ENCODE data around the gene KLHL13. TPM values are rescaled to one million over a fixed set of nuclear protein-coding genes. Genes with fewer than 3 reads are reported as not detected.

The KLHL13 gene, protein sequence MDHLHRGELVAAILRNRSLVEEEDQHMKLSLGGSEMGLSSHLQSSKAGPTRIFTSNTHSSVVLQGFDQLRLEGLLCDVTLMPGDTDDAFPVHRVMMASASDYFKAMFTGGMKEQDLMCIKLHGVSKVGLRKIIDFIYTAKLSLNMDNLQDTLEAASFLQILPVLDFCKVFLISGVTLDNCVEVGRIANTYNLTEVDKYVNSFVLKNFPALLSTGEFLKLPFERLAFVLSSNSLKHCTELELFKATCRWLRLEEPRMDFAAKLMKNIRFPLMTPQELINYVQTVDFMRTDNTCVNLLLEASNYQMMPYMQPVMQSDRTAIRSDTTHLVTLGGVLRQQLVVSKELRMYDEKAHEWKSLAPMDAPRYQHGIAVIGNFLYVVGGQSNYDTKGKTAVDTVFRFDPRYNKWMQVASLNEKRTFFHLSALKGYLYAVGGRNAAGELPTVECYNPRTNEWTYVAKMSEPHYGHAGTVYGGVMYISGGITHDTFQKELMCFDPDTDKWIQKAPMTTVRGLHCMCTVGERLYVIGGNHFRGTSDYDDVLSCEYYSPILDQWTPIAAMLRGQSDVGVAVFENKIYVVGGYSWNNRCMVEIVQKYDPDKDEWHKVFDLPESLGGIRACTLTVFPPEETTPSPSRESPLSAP
- total RNA-seq (2022) (0.64 and 0.95 TPM in 2 replicates), Bru-seq, nascent RNA (percentile 29 among the genes with signal in this experiment), BruChase-seq, experiment 1, labeled RNA remaining after a 6-hour chase (percentile 25 among the genes with signal in this experiment), BruChase-seq, experiment 2, labeled RNA remaining after a 2-hour chase (percentile 23 among the genes with signal in this experiment)
- long read RNA-seq, partial matches to known transcripts, result 0 of 1 reads
- long read RNA-seq, other reads (novel, unspliced or antisense), result 0 of 1 reads

DNA sequence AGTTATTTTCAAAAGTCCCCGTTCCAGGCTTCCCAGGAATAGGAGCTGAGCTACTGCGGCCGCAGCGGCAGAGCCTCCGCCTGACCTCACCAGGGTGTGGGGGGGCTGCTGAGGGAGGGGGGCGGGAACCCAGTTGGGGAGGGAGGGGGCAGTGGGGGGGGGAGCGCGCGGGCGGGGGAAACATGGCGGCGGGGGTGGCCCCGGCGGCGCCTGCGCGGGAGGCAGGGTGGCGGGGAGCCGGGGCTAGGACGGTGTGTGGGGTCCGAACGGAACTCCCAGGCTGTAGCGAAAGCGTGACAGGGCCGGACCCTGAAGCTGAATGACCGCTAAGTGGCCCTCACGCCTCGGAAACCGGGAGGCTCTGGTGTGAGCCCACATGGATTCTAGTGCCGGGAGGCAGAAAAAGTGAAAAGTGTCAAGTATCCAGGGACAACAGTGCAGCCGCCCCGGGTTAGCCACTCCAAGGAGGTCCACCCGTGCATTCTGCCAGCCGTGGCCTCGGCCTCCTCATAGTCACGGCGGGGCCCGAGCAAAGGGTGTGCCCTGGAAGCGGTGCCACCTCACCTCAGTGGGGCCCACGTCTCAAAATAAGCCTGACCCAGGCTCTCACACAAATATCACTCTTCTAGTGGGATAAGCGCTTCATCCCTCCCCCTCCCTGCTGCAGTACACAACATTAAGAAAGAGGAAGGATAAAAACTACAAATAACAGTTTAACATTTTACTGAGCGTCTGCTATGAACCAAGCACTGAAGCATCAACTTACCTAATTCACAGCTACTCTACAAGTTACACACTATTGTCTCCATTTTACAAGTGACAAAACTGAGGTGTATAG, at the start of gene KLHL13:
Gene KLHL13 (minus strand): TSS at position 98 of the 838 bp plus-strand sequence. CDS start 88,337 bp downstream, outside the sequence.
- Mint-ChIP-seq H3K4me1 (ENCODE audit: low read depth, unreplicated experiment) (no peaks in the 10 kb centered on the region), H3K9me3 (ENCODE audit: low read depth, unreplicated experiment) (no peaks in the 10 kb centered on the region), H3K27ac (ENCODE audit: unreplicated experiment) (no peak within 1 kb of the TSS), H3K4me3 (ENCODE audit: low read depth, unreplicated experiment) (peak within 1 kb of the TSS; percentile 62), H3K27me3 (ENCODE audit: unreplicated experiment) (peaks cover 28% of the 10 kb centered on the region), H3K36me3 (ENCODE audit: insufficient read depth, unreplicated experiment) (peaks cover 5% of the 10 kb centered on the region)
- no TSS peak for BruUV-seq (replicated peaks)
- TF ChIP-seq, protein P1, sequence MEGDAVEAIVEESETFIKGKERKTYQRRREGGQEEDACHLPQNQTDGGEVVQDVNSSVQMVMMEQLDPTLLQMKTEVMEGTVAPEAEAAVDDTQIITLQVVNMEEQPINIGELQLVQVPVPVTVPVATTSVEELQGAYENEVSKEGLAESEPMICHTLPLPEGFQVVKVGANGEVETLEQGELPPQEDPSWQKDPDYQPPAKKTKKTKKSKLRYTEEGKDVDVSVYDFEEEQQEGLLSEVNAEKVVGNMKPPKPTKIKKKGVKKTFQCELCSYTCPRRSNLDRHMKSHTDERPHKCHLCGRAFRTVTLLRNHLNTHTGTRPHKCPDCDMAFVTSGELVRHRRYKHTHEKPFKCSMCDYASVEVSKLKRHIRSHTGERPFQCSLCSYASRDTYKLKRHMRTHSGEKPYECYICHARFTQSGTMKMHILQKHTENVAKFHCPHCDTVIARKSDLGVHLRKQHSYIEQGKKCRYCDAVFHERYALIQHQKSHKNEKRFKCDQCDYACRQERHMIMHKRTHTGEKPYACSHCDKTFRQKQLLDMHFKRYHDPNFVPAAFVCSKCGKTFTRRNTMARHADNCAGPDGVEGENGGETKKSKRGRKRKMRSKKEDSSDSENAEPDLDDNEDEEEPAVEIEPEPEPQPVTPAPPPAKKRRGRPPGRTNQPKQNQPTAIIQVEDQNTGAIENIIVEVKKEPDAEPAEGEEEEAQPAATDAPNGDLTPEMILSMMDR (IDR thresholded peaks at IDR 0.05; ENCODE audit: unreplicated experiment), result no peak
- DNase-seq, result peak; percentile 13
- CTCF ChIA-PET, result no interaction called here
- intact Hi-C loops (cut with micrococcal nuclease; ENCODE audit: unreplicated experiment), result loop anchor here (10.0 kb wide), 2 partner anchors 108 to 122 kb away; no protein-coding TSS in a partner anchor

DNA sequence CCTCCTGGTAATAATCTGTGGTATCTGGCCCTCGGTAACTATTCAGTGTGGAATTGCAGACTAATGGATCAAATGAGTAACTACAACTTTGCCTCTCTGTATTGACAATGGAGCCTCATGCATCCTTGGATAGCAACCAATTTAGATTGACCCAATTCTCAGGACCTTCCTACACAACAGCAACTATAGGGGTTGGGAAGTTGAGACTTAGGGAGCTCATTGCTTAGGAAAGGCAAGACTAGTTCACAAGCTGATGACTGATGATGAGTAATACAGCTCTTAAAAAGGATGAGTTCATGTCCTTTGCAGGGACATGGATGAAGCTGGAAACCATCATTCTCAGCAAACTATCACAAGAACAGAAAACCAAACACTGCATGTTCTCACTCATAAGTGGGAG, 47.5 kb upstream of the KLHL13 start:
- CTCF ChIA-PET, result no interaction called here
- Mint-ChIP-seq H3K27me3 (ENCODE audit: unreplicated experiment) (no peaks in the 10 kb centered on the region), H3K9me3 (ENCODE audit: low read depth, unreplicated experiment) (peaks cover 3% of the 10 kb centered on the region), H3K36me3 (ENCODE audit: insufficient read depth, unreplicated experiment) (no peaks in the 10 kb centered on the region), H3K27ac (ENCODE audit: unreplicated experiment) (no peak overlapping the region), H3K4me3 (ENCODE audit: low read depth, unreplicated experiment) (no peak overlapping the region), H3K4me1 (ENCODE audit: low read depth, unreplicated experiment) (no peaks in the 10 kb centered on the region)
- no peak for DNase-seq
- intact Hi-C loops (cut with micrococcal nuclease; ENCODE audit: unreplicated experiment), result no loop called here
- BruUV-seq (replicated peaks), result no TSS peak
- TF ChIP-seq, protein P1 (IDR thresholded peaks at IDR 0.05; ENCODE audit: unreplicated experiment), result no peak

DNA sequence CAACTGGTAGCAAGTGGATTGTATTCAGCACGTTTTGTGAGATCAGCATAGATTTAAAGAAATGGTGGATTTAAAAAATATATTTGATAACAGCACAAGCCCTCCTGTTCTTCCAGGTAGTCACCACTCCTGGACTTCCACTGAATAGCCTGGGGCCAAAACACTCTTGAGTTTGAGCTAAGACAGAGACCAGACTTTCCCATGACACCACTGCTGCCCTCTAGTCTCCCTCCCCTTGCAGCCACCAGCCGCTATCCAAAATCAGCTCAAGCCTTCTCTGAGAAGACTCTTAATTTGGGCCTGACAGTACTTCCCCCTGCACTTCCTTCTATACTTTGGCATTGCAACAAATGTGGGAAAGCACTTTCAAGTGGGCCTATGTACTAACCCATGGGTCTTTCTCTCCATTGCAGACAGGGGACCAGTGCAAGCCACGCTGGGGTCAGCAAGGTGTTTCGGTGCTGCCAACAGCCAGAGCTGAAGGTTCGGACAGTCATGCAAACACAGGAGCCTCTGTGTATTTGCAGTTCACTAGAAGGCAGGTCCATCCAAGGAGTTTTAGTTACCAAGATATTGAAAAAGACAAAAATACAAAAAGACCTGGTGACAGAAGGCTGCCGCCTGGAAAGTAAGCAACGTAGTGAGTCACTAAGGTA, 40.5 kb upstream of the KLHL13 start:
- CTCF ChIA-PET, result no interaction called here
- no peak for DNase-seq
- Mint-ChIP-seq H3K9me3 (ENCODE audit: low read depth, unreplicated experiment) (no peaks in the 10 kb centered on the region), H3K4me1 (ENCODE audit: low read depth, unreplicated experiment) (no peaks in the 10 kb centered on the region), H3K27me3 (ENCODE audit: unreplicated experiment) (no peaks in the 10 kb centered on the region), H3K4me3 (ENCODE audit: low read depth, unreplicated experiment) (no peak overlapping the region), H3K36me3 (ENCODE audit: insufficient read depth, unreplicated experiment) (no peaks in the 10 kb centered on the region), H3K27ac (ENCODE audit: unreplicated experiment) (no peak overlapping the region)
- intact Hi-C loops (cut with micrococcal nuclease; ENCODE audit: unreplicated experiment), result no loop called here
- TF ChIP-seq, protein P1 (IDR thresholded peaks at IDR 0.05; ENCODE audit: unreplicated experiment), result no peak
- BruUV-seq (replicated peaks), result no TSS peak
